H9 (cell line): ENCODE results near the gene ITGA2. TPM values are rescaled to one million over a fixed set of nuclear protein-coding genes. Genes with fewer than 3 reads are reported as not detected.

Experiments
- DNase-seq: peaks from one replicate; pipeline ENCODE4 v3.0.0-alpha.2; 2017
- H2AFZ ChIP-seq: one replicate; pipeline ENCODE4 v1.6.1; 2013; ENCODE audit warnings: mild to moderate bottlenecking, low read length, control low read depth, moderate library complexity
- H2AK5ac ChIP-seq: 2 replicates; pipeline ENCODE4 v1.6.1; 2013; ENCODE audit warnings: low read length, control low read depth, mixed read lengths; ENCODE audit not compliant: insufficient read length
- H2BK120ac ChIP-seq: one replicate; pipeline ENCODE4 v1.6.1; 2013; ENCODE audit warnings: low read depth, mild to moderate bottlenecking, low read length, control low read depth, inconsistent platforms; ENCODE audit not compliant: poor library complexity, severe bottlenecking
- H2BK12ac ChIP-seq: 2 replicates; pipeline ENCODE4 v1.6.1; 2013; ENCODE audit warnings: low read length, control low read depth, mixed read lengths, low read depth; ENCODE audit not compliant: insufficient read length
- H2BK15ac ChIP-seq: 2 replicates; pipeline ENCODE4 v1.6.1; 2013; ENCODE audit warnings: low read depth, low read length, control low read depth
- H2BK20ac ChIP-seq: one replicate; pipeline ENCODE4 v1.6.1; 2013; ENCODE audit warnings: low read depth, mild to moderate bottlenecking, low read length, control low read depth, inconsistent platforms; ENCODE audit not compliant: poor library complexity, severe bottlenecking
- H2BK5ac ChIP-seq: 2 replicates; pipeline ENCODE4 v1.6.1; 2013; ENCODE audit warnings: low read length, control low read depth, mixed read lengths; ENCODE audit not compliant: insufficient read length
- H3K14ac ChIP-seq: 2 replicates; pipeline ENCODE4 v1.6.1; 2013; ENCODE audit warnings: low read length, control low read depth; ENCODE audit not compliant: insufficient read depth
- H3K18ac ChIP-seq: 2 replicates; pipeline ENCODE4 v1.6.1; 2013; ENCODE audit warnings: low read depth, mild to moderate bottlenecking, mixed read lengths, low read length, control low read depth; ENCODE audit not compliant: insufficient read length
- H3K23ac ChIP-seq: 2 replicates; pipeline ENCODE4 v1.6.1; 2013; ENCODE audit warnings: low read length, control low read depth, mixed read lengths, low read depth; ENCODE audit not compliant: insufficient read length
- H3K23me2 ChIP-seq: 2 replicates; pipeline ENCODE4 v1.6.1; 2013; ENCODE audit warnings: low read depth, mild to moderate bottlenecking, mixed read lengths, low read length, control low read depth; ENCODE audit not compliant: insufficient read length, poor library complexity, severe bottlenecking
- H3K27ac ChIP-seq: 2 replicates; pipeline ENCODE4 v1.5.1; 2013; ENCODE audit warnings: low read length, control low read depth, mixed read lengths, low read depth; ENCODE audit not compliant: insufficient read length
- H3K27me3 ChIP-seq: 2 replicates; pipeline ENCODE4 v1.6.1; 2013; ENCODE audit warnings: low read length, control low read depth, inconsistent platforms; ENCODE audit not compliant: insufficient read depth
- H3K4ac ChIP-seq: 2 replicates; pipeline ENCODE4 v1.6.1; 2013; ENCODE audit warnings: low read depth, mild to moderate bottlenecking, control low read depth, inconsistent platforms, low read length, moderate library complexity
- H3K4me1 ChIP-seq: 2 replicates; pipeline ENCODE4 v1.6.1; 2013; ENCODE audit warnings: low read length, control low read depth, inconsistent platforms; ENCODE audit not compliant: insufficient read depth
- H3K4me2 ChIP-seq: 2 replicates; pipeline ENCODE4 v1.6.1; 2013; ENCODE audit warnings: low read length, control low read depth, mixed read lengths; ENCODE audit not compliant: insufficient read length, insufficient read depth
- H3K56ac ChIP-seq: 2 replicates; pipeline ENCODE4 v1.6.1; 2013; ENCODE audit warnings: low read depth, mild to moderate bottlenecking, mixed read lengths, low read length, control low read depth; ENCODE audit not compliant: insufficient read length
- H3K79me1 ChIP-seq: 2 replicates; pipeline ENCODE4 v1.6.1; 2013; ENCODE audit warnings: low read depth, mild to moderate bottlenecking, moderate library complexity, low read length, control low read depth, inconsistent platforms; ENCODE audit not compliant: insufficient read depth, poor library complexity, severe bottlenecking
- H3K79me2 ChIP-seq: 2 replicates; pipeline ENCODE4 v1.6.1; 2013; ENCODE audit warnings: low read length, control low read depth, inconsistent platforms; ENCODE audit not compliant: insufficient read depth
- H3K9ac ChIP-seq: 2 replicates; pipeline ENCODE4 v1.6.1; 2013; ENCODE audit warnings: low read length, control low read depth, mixed read lengths; ENCODE audit not compliant: insufficient read length; ENCODE audit errors: extremely low read depth
- H3K9me3 ChIP-seq: one replicate; pipeline ENCODE4 v1.6.1; 2013; ENCODE audit warnings: low read depth, low read length, inconsistent platforms; ENCODE audit not compliant: control insufficient read depth
- H3T11ph ChIP-seq: one replicate; pipeline ENCODE4 v1.6.1; 2013; ENCODE audit warnings: mild to moderate bottlenecking, low read length, control low read depth, inconsistent platforms
- H4K20me1 ChIP-seq: one replicate; pipeline ENCODE4 v1.6.1; 2013; ENCODE audit not compliant: control insufficient read depth, insufficient read length, insufficient read depth
- H4K5ac ChIP-seq: 2 replicates; pipeline ENCODE4 v1.6.1; 2013; ENCODE audit warnings: low read depth, mild to moderate bottlenecking, mixed read lengths, low read length, control low read depth; ENCODE audit not compliant: insufficient read length
- H4K8ac ChIP-seq: replicated peaks from 2 replicates; pipeline ENCODE4 v1.6.1; 2013; ENCODE audit warnings: low read length, control low read depth, mixed read lengths, low read depth; ENCODE audit not compliant: insufficient read length
- H4K91ac ChIP-seq: 2 replicates; pipeline ENCODE4 v1.6.1; 2013; ENCODE audit warnings: low read depth, mild to moderate bottlenecking, moderate library complexity, mixed read lengths, low read length, control low read depth; ENCODE audit not compliant: insufficient read length
- H3K27ac Mint-ChIP-seq, 3 experiments: 2 replicates in 2 of 3; 3 replicates in 1 of 3; pipeline ENCODE4 v1.8.0; 2020 to 2021; ENCODE audit warnings: mixed read lengths in 3 of 3, mild to moderate bottlenecking in 1 of 3, moderate library complexity in 1 of 3
- H3K27me3 Mint-ChIP-seq: 2 replicates; pipeline ENCODE4 v1.8.0; 2021; ENCODE audit warnings: low read depth, mild to moderate bottlenecking, moderate library complexity, mixed read lengths
- H3K36me3 Mint-ChIP-seq, 3 experiments: 2 replicates in 2 of 3; 3 replicates in 1 of 3; pipeline ENCODE4 v1.8.0; 2020 to 2021; ENCODE audit warnings: low read depth in 3 of 3, mixed read lengths in 3 of 3; ENCODE audit not compliant: insufficient read depth in 1 of 3
- H3K4me1 Mint-ChIP-seq, 2 experiments: 2 replicates each; pipeline ENCODE4 v1.8.0; 2020; ENCODE audit warnings: mixed read lengths in 2 of 2
- H3K4me3 Mint-ChIP-seq, 2 experiments: 2 replicates in 1 of 2; 3 replicates in 1 of 2; pipeline ENCODE4 v1.8.0; 2020 to 2021; ENCODE audit warnings: mild to moderate bottlenecking in 2 of 2, mixed read lengths in 2 of 2, moderate library complexity in 1 of 2
- H3K9me3 Mint-ChIP-seq, 2 experiments: 2 replicates in 1 of 2; 3 replicates in 1 of 2; pipeline ENCODE4 v1.8.0; 2020; ENCODE audit warnings: mild to moderate bottlenecking in 2 of 2, mixed read lengths in 2 of 2, moderate library complexity in 1 of 2
- CTCF ChIP-seq: fragments of 200-600 bp; sonication (generic); conservative IDR thresholded peaks from 3 replicates; pipeline ENCODE4 v1.8.0; 2021; ENCODE audit warnings: antibody characterized with exemption, mild to moderate bottlenecking
- WGBS: extraction: QIAGEN DNeasy Blood & Tissue Kit; methylation state at CpG from one replicate; pipeline ENCODE4 v1.1.7; 2013; ENCODE audit warnings: missing lambda C conversion rate, low lambda C conversion rate, mixed read lengths; ENCODE audit not compliant: insufficient read length; ENCODE audit errors: extremely low coverage; 5-methylcytosine and 5-hydroxymethylcytosine counted together
- total RNA-seq: library from RNA; stranded (reverse); gene quantifications from 2 replicates; pipeline ENCODE4 v1.2.1, GENCODE V29; 2021

ITGA2 gene
- total RNA-seq, 1 experiment from 2014 or later, result 3.0 TPM

DNA sequence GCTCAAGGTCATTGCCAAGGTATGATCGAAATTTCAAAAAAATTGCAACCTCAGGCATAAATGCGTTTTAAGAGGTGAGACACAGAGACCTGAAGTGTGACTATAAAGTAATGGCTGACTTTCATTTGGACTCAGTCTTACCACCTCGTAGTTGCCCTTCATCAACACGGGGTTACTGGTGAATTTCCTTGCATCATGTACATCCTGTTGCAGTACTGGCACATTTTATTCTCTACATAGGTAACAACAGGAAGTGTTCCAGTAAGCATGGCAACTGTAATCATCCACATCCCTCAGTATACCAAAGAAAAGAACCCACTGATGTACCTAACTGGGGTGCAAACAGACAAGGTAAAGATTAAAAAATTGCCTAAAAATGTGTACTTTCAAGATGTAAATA lies 91.1 kb downstream of the ITGA2 start:
- no peaks in the 10 kb centered on the region for H3K4me1 ChIP-seq
- H3K27ac Mint-ChIP-seq, result no peak overlapping the region; a peak in 1 of 7 replicates
- no peaks in the 10 kb centered on the region for H3K79me2 ChIP-seq
- no peak overlapping the region for H4K8ac ChIP-seq
- H2BK20ac ChIP-seq, result no peak overlapping the region
- H3K36me3 Mint-ChIP-seq, result peaks cover 0 to 3% (median 0%) of the 10 kb centered on the region in 3 experiments; a peak in 1 of 7 replicates
- no peaks in the 10 kb centered on the region for H3K23me2 ChIP-seq
- no peak overlapping the region for H2BK15ac ChIP-seq
- H2AK5ac ChIP-seq, result no peak overlapping the region
- WGBS, result no CpG with 5 or more reads among the region's 4 CpGs
- no peak overlapping the region for H3K4ac ChIP-seq
- H2BK5ac ChIP-seq, result no peak overlapping the region
- H3K79me1 ChIP-seq, result no peaks in the 10 kb centered on the region
- H3K9ac ChIP-seq, result no peak overlapping the region
- H3K27me3 ChIP-seq, result no peaks in the 10 kb centered on the region
- H4K91ac ChIP-seq, result no peak overlapping the region
- H3K9me3 ChIP-seq, result no peaks in the 10 kb centered on the region
- H2AFZ ChIP-seq, result no peak overlapping the region
- H3K56ac ChIP-seq, result no peak overlapping the region
- no peak overlapping the region for H3K14ac ChIP-seq
- H3K4me3 Mint-ChIP-seq, result no peak overlapping the region
- TF ChIP-seq CTCF, result no peak
- H2BK12ac ChIP-seq, result no peak overlapping the region
- no peaks in the 10 kb centered on the region for H4K20me1 ChIP-seq
- no peak overlapping the region for H3K4me2 ChIP-seq
- no peak overlapping the region for H3K18ac ChIP-seq
- H3T11ph ChIP-seq, result no peak overlapping the region
- H3K27ac ChIP-seq, result no peak overlapping the region
- H3K23ac ChIP-seq, result no peak overlapping the region
- DNase-seq, result no peak
- H3K27me3 Mint-ChIP-seq, result no peaks in the 10 kb centered on the region
- no peak overlapping the region for H2BK120ac ChIP-seq
- no peaks in the 10 kb centered on the region for H3K9me3 Mint-ChIP-seq
- no peaks in the 10 kb centered on the region for H3K4me1 Mint-ChIP-seq
- H4K5ac ChIP-seq, result no peak overlapping the region
